K562 (cell line): ENCODE measurements around the gene LZTR1. TPM values are rescaled to one million over a fixed set of nuclear protein-coding genes. Genes with fewer than 3 reads are reported as not detected.

Experiments
- BMI1 ChIP-seq: fragments of 150-350 bp; IDR thresholded peaks from 2 replicates; pipeline ENCODE4 v1.6.1; 2014; ENCODE audit warnings: low read length
- FOSL1 ChIP-seq: fragments of 200-800 bp; sonication (Bioruptor generic); conservative IDR thresholded peaks from 2 replicates; pipeline ENCODE4 v1.6.1; 2016; ENCODE audit warnings: missing genetic modification characterization, missing compliant biosample characterization
- HDAC2 ChIP-seq: fragments of 450-650 bp; IDR thresholded peaks from 2 replicates; pipeline ENCODE4 v1.6.1; 2016; ENCODE audit warnings: mild to moderate bottlenecking
- HMG20A ChIP-seq: fragments of 450-650 bp; formaldehyde crosslinking; conservative IDR thresholded peaks from 2 replicates; pipeline ENCODE4 v1.4.0; 2020; ENCODE audit warnings: mild to moderate bottlenecking, mixed read lengths
- KAT7 ChIP-seq: sonication (generic); formaldehyde crosslinking; IDR thresholded peaks from 2 replicates; pipeline ENCODE4 v1.8.0; 2022; ENCODE audit warnings: missing genetic modification reagents, mild to moderate bottlenecking, borderline replicate concordance
- KHSRP ChIP-seq: fragments of 450-650 bp; IDR thresholded peaks from 2 replicates; pipeline ENCODE4 v1.6.1; 2017
- KLF13 ChIP-seq: fragments of 450-650 bp; IDR thresholded peaks from 2 replicates; pipeline ENCODE4 v1.6.1; 2016; ENCODE audit warnings: missing genetic modification characterization, low read depth, mild to moderate bottlenecking, missing compliant biosample characterization, moderate library complexity, borderline replicate concordance
- KLF16 ChIP-seq: IDR thresholded peaks from 2 replicates; pipeline ENCODE4 v1.6.1; 2016; ENCODE audit warnings: antibody characterized with exemption
- PKNOX1 ChIP-seq: fragments of 450-650 bp; IDR thresholded peaks from 2 replicates; pipeline ENCODE4 v1.6.1; 2016
- PRMT5 ChIP-seq: sonication (generic); formaldehyde crosslinking; IDR thresholded peaks from 2 replicates; pipeline ENCODE4 v1.5.0; 2020; ENCODE audit warnings: missing genetic modification reagents
- SETDB1 ChIP-seq: IDR thresholded peaks from one replicate; pipeline ENCODE4 v1.6.1; 2012; ENCODE audit warnings: low read length, control low read depth, inconsistent platforms
- SLC30A9 ChIP-seq: fragments of 250-450 bp; sonication (Bioruptor Pico); IDR thresholded peaks from 2 replicates; pipeline ENCODE4 v1.8.0; 2022; ENCODE audit warnings: mild to moderate bottlenecking, moderate library complexity
- TAF1 ChIP-seq: IDR thresholded peaks from 2 replicates; pipeline ENCODE4 v1.6.1; 2011; ENCODE audit warnings: mild to moderate bottlenecking, low read length, moderate library complexity; ENCODE audit not compliant: insufficient read depth, control insufficient read depth, severe bottlenecking; ENCODE audit errors: extremely low read depth
- TAF15 ChIP-seq: fragments of 200-400 bp; formaldehyde crosslinking; IDR thresholded peaks from 2 replicates; pipeline ENCODE4 v1.6.1; 2017; ENCODE audit warnings: mild to moderate bottlenecking, low read depth, low read length, moderate library complexity
- TAL1 ChIP-seq: fragments of 450-650 bp; IDR thresholded peaks from 2 replicates; pipeline ENCODE4 v1.6.1; 2016; ENCODE audit warnings: mild to moderate bottlenecking
- ZBTB12 ChIP-seq: fragments of 250-450 bp; sonication (Bioruptor Pico); IDR thresholded peaks from 2 replicates; pipeline ENCODE4 v1.4.0; 2020
- ZNF280B ChIP-seq: fragments of 250-450 bp; sonication (Bioruptor Pico); IDR thresholded peaks from 2 replicates; pipeline ENCODE4 v1.5.1; 2021; ENCODE audit warnings: mild to moderate bottlenecking
- ZNF3 ChIP-seq: fragments of 250-450 bp; sonication (Bioruptor Pico); IDR thresholded peaks from 2 replicates; pipeline ENCODE4 v1.5.0; 2021; ENCODE audit warnings: mild to moderate bottlenecking, moderate library complexity
- ZNF436 ChIP-seq: fragments of 250-450, 450-650 bp; sonication (Bioruptor Pico); formaldehyde crosslinking; IDR thresholded peaks from 2 replicates; pipeline ENCODE4 v1.7.0; 2020; ENCODE audit warnings: mild to moderate bottlenecking
- ZNF592 ChIP-seq: fragments of 450-650 bp; IDR thresholded peaks from 2 replicates; pipeline ENCODE4 v1.6.1; 2017; ENCODE audit warnings: antibody characterized with exemption, mild to moderate bottlenecking
- ZNF75A ChIP-seq: fragments of 450-650 bp; formaldehyde crosslinking; IDR thresholded peaks from 2 replicates; pipeline ENCODE4 v1.4.0; 2020; ENCODE audit warnings: mild to moderate bottlenecking
- polyA plus RNA-seq, 8 experiments: library from polyadenylated mRNA; depleted of rRNA in 4 of 8; stranded (reverse) in 5 of 8; unstranded in 3 of 8; fragments of >200 nt; fragmentation: Nextera tagmentation in 2 of 8; fragmentation: Illumina TruSeq in 1 of 8; extraction: Ambion mirVana in 2 of 8; extraction: Trizol in 1 of 8; gene quantifications; 2 replicates each; pipeline versions ENCODE4 v1.2.1 to v1.2.3, GENCODE V29; 2011 to 2014; ENCODE audit warnings: inconsistent platforms in 1 of 8, missing spikeins in 1 of 8
- total RNA-seq, 7 experiments: library from RNA; depleted of rRNA in 6 of 7; stranded (reverse); fragments of >200 nt in 6 of 7; fragmentation: Illumina TruSeq in 2 of 7; extraction: Trizol in 2 of 7; gene quantifications; 2 replicates each; pipeline versions ENCODE4 v1.2.1 to v1.2.3, GENCODE V29; 2011 to 2021; ENCODE audit warnings: low replicate concordance in 1 of 7

LZTR1 gene
- total and polyA plus RNA-seq, 9 of the 15 experiments (the other 6 are each of a cell fraction or from before 2014, with no cell fraction given): 2.2 to 135 (median 63.0) TPM

GRCh38 chr22:20980938-20981722, 967 bp upstream of the LZTR1 start (continued):
- no peak for TF ChIP-seq KHSRP
- no peak for TF ChIP-seq ZNF280B (CRISPR knock-in tag)
- TF ChIP-seq ZNF592: no peak
- TF ChIP-seq BMI1: no peak
- no peak for TF ChIP-seq FOSL1
- TF ChIP-seq ZNF3 (CRISPR knock-in tag): no peak
- TF ChIP-seq KLF13 (tag): no peak; the same call in 1 of the 2 replicates
- TF ChIP-seq SLC30A9 (CRISPR knock-in tag): no peak
- TF ChIP-seq ZNF75A: no peak
- TF ChIP-seq ZBTB12 (CRISPR knock-in tag): no peak
- TF ChIP-seq PRMT5 (CRISPR knock-in tag): no peak
- no peak for TF ChIP-seq ZNF436 (CRISPR knock-in tag)
- TF ChIP-seq PKNOX1: no peak
- no peak for TF ChIP-seq TAF1
- no peak for TF ChIP-seq KAT7
- TF ChIP-seq HMG20A (CRISPR knock-in tag): no peak
- TF ChIP-seq KLF16: no peak
- no peak for TF ChIP-seq HDAC2
- 0 out of 2 replicates have a peak, but pooled peaks have one; percentile 59 for TF ChIP-seq TAF15
- no peak for TF ChIP-seq TAL1
- no peak for TF ChIP-seq SETDB1
